HepG2 (cell line): ENCODE measurements around the gene IL17RC. TPM values are rescaled to one million over a fixed set of nuclear protein-coding genes. Genes with fewer than 3 reads are reported as not detected.

Experiments used
- CEBPG ChIP-seq: IDR thresholded peaks from 2 replicates; pipeline ENCODE4 v1.6.1; 2016
- CHCHD3 ChIP-seq: sonication (generic); formaldehyde crosslinking; IDR thresholded peaks from 2 replicates; pipeline ENCODE4 v1.8.0; 2022; ENCODE audit warnings: mild to moderate bottlenecking, missing genetic modification reagents, moderate library complexity
- ELK4 ChIP-seq: sonication (generic); formaldehyde crosslinking; IDR thresholded peaks from 2 replicates; pipeline ENCODE4 v1.9.0; 2021; ENCODE audit warnings: missing genetic modification reagents, borderline replicate concordance
- FOXK1 ChIP-seq: sonication (generic); formaldehyde crosslinking; IDR thresholded peaks from 2 replicates; pipeline ENCODE4 v1.4.0; 2020; ENCODE audit warnings: low read depth, missing genetic modification reagents, borderline replicate concordance
- GABPB1 ChIP-seq: IDR thresholded peaks from 2 replicates; pipeline ENCODE4 v1.6.1; 2016; ENCODE audit warnings: mild to moderate bottlenecking, missing genetic modification reagents, moderate library complexity, missing compliant biosample characterization
- HOXA5 ChIP-seq: sonication (generic); formaldehyde crosslinking; IDR thresholded peaks from 2 replicates; pipeline ENCODE4 v1.4.0; 2020; ENCODE audit warnings: missing genetic modification reagents
- KDM3A ChIP-seq: IDR thresholded peaks from 2 replicates; pipeline ENCODE4 v1.6.1; 2018; ENCODE audit warnings: low read depth, missing compliant biosample characterization
- MED13 ChIP-seq: sonication (generic); formaldehyde crosslinking; IDR thresholded peaks from 2 replicates; pipeline ENCODE4 v1.5.0; 2020; ENCODE audit warnings: missing genetic modification reagents
- NR0B2 ChIP-seq: sonication (generic); formaldehyde crosslinking; IDR thresholded peaks from 2 replicates; pipeline ENCODE4 v1.4.0; 2020; ENCODE audit warnings: mild to moderate bottlenecking, missing genetic modification reagents
- POLR2G ChIP-seq: fragments of 200-400 bp; formaldehyde crosslinking; IDR thresholded peaks from 2 replicates; pipeline ENCODE4 v1.6.1; 2018; ENCODE audit warnings: mild to moderate bottlenecking, low read depth, low read length, moderate library complexity
- REST ChIP-seq, 2 experiments: IDR thresholded peaks; 2 replicates each; pipeline ENCODE4 v1.6.1; 2011 to 2012; ENCODE audit warnings: low read length in 2 of 2, borderline replicate concordance in 1 of 2, low read depth in 1 of 2, mild to moderate bottlenecking in 1 of 2, moderate library complexity in 1 of 2
- SMAD1 ChIP-seq: sonication (generic); formaldehyde crosslinking; IDR thresholded peaks from 2 replicates; pipeline ENCODE4 v1.4.0; 2020; ENCODE audit warnings: missing genetic modification reagents, low read depth, mild to moderate bottlenecking, borderline replicate concordance
- SMYD3 ChIP-seq: sonication (generic); formaldehyde crosslinking; IDR thresholded peaks from 2 replicates; pipeline ENCODE4 v1.8.1; 2023; ENCODE audit warnings: mild to moderate bottlenecking, missing genetic modification reagents
- TGIF2 ChIP-seq: IDR thresholded peaks from 2 replicates; pipeline ENCODE4 v1.6.1; 2016; ENCODE audit warnings: control low read depth, missing compliant biosample characterization
- THYN1 ChIP-seq: sonication (generic); formaldehyde crosslinking; IDR thresholded peaks from 2 replicates; pipeline ENCODE4 v1.8.1; 2023; ENCODE audit warnings: low read depth, mild to moderate bottlenecking, moderate library complexity, missing genetic modification reagents, borderline replicate concordance
- ZFP62 ChIP-seq: sonication (generic); formaldehyde crosslinking; IDR thresholded peaks from 2 replicates; pipeline ENCODE4 v1.4.0; 2020; ENCODE audit warnings: missing genetic modification reagents
- ZMYM3 ChIP-seq: sonication (generic); formaldehyde crosslinking; IDR thresholded peaks from 2 replicates; pipeline ENCODE4 v1.5.1; 2020; ENCODE audit warnings: mild to moderate bottlenecking, missing genetic modification reagents
- ZNF30 ChIP-seq: sonication (generic); formaldehyde crosslinking; IDR thresholded peaks from 2 replicates; pipeline ENCODE4 v1.5.0; 2020; ENCODE audit warnings: mild to moderate bottlenecking, missing genetic modification reagents
- ZNF564 ChIP-seq: sonication (generic); formaldehyde crosslinking; IDR thresholded peaks from 2 replicates; pipeline ENCODE4 v1.8.1; 2023; ENCODE audit warnings: mild to moderate bottlenecking, missing genetic modification reagents
- polyA plus RNA-seq, 8 experiments: library from polyadenylated mRNA; depleted of rRNA in 3 of 8; stranded (reverse) in 7 of 8; unstranded in 1 of 8; fragments of >200 nt; fragmentation: Illumina TruSeq in 4 of 8; extraction: Trizol in 4 of 8; gene quantifications; 2 replicates each; pipeline versions ENCODE4 v1.2.1 to v1.2.3, GENCODE V29; 2011 to 2016; ENCODE audit warnings: low read depth in 4 of 8, missing spikeins in 1 of 8, mixed read lengths in 1 of 8; ENCODE audit not compliant: insufficient read depth in 1 of 8
- total RNA-seq, 5 experiments: library from RNA; depleted of rRNA; stranded (reverse); fragments of >200 nt; fragmentation: Illumina TruSeq; extraction: Trizol; gene quantifications; 2 replicates each; pipeline ENCODE4 v1.2.3, GENCODE V29; 2016; ENCODE audit warnings: low read depth in 1 of 5
- TF ChIP-seq, protein P1 (sequence below): sonication (generic); formaldehyde crosslinking; IDR thresholded peaks from 2 replicates; pipeline ENCODE4 v1.5.0; 2020; ENCODE audit warnings: missing genetic modification reagents
- TF ChIP-seq, protein P2 (sequence below): sonication (generic); formaldehyde crosslinking; IDR thresholded peaks from 2 replicates; pipeline ENCODE4 v1.5.0; 2020; ENCODE audit warnings: missing genetic modification reagents, mild to moderate bottlenecking, borderline replicate concordance

The IL17RC gene
- total and polyA plus RNA-seq, 2 of the 13 experiments (the other 11 are each of a cell fraction or from before 2014, with no cell fraction given), result 20.7 to 24.0 TPM

DNA sequence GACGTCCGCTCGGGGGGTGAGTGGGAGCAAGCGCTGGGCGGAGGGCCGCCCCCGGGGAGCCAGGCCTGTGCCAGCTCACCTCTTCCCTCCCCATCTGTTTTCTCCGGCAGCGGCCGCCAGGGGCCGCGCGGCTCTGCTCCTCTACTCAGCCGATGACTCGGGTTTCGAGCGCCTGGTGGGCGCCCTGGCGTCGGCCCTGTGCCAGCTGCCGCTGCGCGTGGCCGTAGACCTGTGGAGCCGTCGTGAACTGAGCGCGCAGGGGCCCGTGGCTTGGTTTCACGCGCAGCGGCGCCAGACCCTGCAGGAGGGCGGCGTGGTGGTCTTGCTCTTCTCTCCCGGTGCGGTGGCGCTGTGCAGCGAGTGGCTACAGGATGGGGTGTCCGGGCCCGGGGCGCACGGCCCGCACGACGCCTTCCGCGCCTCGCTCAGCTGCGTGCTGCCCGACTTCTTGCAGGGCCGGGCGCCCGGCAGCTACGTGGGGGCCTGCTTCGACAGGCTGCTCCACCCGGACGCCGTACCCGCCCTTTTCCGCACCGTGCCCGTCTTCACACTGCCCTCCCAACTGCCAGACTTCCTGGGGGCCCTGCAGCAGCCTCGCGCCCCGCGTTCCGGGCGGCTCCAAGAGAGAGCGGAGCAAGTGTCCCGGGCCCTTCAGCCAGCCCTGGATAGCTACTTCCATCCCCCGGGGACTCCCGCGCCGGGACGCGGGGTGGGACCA is 16.1 kb downstream of the IL17RC start (continued):
- TF ChIP-seq POLR2G (peak; percentile 39; the same call in 1 of the 2 replicates), ZNF30 (CRISPR knock-in tag) (peak; percentile 34; the same call in 1 of the 2 replicates), KDM3A (CRISPR knock-in tag) (peak; percentile 45; the same call in 1 of the 2 replicates), TGIF2 (peak; percentile 70; the same call in 1 of the 2 replicates), ZMYM3 (CRISPR knock-in tag) (0 out of 2 replicates have a peak, but pooled peaks have one; percentile 23), CHCHD3 (CRISPR knock-in tag) (0 out of 2 replicates have a peak, but pooled peaks have one; percentile 27), SMYD3 (CRISPR knock-in tag) (no peak), NR0B2 (peak; percentile 62), ELK4 (0 out of 2 replicates have a peak, but pooled peaks have one; percentile 25), ZNF564 (CRISPR knock-in tag) (peak; percentile 22; the same call in 1 of the 2 replicates), HOXA5 (CRISPR knock-in tag) (0 out of 2 replicates have a peak, but pooled peaks have one; percentile 20), FOXK1 (no peak), SMAD1 (no peak), MED13 (CRISPR knock-in tag) (peak; percentile 48; the same call in 1 of the 2 replicates), REST (IDR thresholded peaks at IDR 0.05; ENCODE audit: borderline replicate concordance in 1 of 2, low read depth in 1 of 2, low read length in 2 of 2) (no peak), THYN1 (CRISPR knock-in tag) (no peak), ZFP62 (CRISPR knock-in tag) (no peak), CEBPG (no peak), GABPB1 (CRISPR knock-in tag) (peak; percentile 62; the same call in 1 of the 2 replicates)
- TF ChIP-seq, protein P1, sequence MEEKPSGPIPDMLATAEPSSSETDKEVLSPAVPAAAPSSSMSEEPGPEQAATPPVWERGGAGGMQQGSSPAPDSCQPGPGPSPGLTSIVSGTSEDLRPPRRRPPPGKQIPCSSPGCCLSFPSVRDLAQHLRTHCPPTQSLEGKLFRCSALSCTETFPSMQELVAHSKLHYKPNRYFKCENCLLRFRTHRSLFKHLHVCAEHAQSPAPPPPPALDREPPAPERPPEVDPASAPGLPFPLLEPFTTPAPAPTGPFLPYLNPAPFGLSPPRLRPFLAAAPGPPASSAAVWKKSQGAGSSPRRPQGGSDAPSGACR (CRISPR knock-in tag), result no peak
- TF ChIP-seq, protein P2, sequence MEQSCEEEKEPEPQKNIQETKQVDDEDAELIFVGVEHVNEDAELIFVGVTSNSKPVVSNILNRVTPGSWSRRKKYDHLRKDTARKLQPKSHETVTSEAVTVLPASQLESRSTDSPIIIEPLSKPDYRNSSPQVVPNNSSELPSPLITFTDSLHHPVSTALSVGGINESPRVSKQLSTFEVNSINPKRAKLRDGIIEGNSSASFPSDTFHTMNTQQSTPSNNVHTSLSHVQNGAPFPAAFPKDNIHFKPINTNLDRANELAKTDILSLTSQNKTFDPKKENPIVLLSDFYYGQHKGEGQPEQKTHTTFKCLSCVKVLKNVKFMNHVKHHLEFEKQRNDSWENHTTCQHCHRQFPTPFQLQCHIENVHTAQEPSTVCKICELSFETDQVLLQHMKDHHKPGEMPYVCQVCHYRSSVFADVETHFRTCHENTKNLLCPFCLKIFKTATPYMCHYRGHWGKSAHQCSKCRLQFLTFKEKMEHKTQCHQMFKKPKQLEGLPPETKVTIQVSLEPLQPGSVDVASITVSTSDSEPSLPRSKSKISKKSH (CRISPR knock-in tag), result no peak
